GM18508 (cell line): ENCODE data around the gene CELF5.
"Not testable (repeated sequence)": the region's sequence is repeated elsewhere in the genome, so short reads cannot be mapped to it uniquely, and the experiment has no call there.

ENCODE experiments used
- ATAC-seq: cut with Tn5 transposase; IDR thresholded peaks from one replicate; pipeline ENCODE4 v1.9.1; 2021; ENCODE audit warnings: moderate number of reproducible peaks; ENCODE audit not compliant: insufficient read depth, unreplicated experiment

The CELF5 gene

DNA sequence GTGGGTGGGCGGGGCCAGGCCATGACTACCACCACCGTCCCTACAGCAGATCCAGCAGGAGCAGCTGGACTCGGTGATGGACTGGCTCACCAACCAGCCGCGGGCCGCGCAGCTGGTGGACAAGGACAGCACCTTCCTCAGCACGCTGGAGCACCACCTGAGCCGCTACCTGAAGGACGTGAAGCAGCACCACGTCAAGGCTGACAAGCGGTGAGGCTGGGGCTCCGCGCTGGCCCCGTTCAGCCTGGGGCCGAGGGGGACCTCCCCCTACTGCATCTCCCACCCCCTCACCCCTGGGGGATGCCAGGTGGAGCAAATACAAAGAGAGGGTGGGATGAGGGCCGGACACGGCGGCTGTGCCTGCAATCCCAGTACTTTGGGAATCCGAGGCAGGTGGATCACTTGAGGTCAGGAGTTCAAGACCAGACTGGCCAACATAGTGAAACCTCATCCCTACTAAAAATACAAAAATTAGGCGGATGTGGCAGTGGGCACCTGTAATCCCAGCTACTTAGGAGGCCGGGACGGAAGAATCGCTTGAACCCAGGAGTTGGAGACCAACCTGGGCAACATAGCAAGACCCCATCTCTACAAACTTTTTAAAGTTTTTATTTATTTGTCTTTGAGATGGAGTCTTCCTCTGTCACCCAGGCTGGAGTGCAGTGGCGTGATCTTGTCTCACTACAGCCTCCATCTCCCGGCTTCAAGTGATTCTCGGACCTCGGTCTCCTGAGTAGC, 18.1 kb upstream of the CELF5 start:
- no peak for ATAC-seq

DNA sequence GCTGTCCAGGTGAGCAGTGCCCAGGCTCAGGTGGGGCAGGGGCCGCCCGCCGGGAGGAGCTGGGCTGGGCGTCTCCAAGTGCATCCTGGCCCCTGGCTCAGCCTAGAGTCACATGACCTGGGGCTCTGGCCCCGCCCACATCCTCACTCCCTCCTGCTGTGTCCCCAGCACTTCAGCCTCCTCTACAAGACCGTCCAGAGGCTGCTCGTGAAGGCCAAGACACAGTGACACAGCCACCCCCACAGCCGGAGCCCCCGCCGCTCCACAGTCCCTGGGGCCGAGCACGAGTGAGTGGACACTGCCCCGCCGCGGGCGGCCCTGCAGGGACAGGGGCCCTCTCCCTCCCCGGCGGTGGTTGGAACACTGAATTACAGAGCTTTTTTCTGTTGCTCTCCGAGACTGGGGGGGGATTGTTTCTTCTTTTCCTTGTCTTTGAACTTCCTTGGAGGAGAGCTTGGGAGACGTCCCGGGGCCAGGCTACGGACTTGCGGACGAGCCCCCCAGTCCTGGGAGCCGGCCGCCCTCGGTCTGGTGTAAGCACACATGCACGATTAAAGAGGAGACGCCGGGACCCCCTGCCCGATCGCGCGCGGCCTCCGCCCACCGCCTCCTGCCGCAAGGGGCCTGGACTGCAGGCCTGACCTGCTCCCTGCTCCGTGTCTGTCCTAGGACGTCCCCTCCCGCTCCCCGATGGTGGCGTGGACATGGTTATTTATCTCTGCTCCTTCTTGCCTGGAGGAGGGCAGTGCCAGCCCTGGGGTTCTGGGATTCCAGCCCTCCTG, 16.8 kb upstream of the CELF5 start:
- ATAC-seq, result no peak

DNA sequence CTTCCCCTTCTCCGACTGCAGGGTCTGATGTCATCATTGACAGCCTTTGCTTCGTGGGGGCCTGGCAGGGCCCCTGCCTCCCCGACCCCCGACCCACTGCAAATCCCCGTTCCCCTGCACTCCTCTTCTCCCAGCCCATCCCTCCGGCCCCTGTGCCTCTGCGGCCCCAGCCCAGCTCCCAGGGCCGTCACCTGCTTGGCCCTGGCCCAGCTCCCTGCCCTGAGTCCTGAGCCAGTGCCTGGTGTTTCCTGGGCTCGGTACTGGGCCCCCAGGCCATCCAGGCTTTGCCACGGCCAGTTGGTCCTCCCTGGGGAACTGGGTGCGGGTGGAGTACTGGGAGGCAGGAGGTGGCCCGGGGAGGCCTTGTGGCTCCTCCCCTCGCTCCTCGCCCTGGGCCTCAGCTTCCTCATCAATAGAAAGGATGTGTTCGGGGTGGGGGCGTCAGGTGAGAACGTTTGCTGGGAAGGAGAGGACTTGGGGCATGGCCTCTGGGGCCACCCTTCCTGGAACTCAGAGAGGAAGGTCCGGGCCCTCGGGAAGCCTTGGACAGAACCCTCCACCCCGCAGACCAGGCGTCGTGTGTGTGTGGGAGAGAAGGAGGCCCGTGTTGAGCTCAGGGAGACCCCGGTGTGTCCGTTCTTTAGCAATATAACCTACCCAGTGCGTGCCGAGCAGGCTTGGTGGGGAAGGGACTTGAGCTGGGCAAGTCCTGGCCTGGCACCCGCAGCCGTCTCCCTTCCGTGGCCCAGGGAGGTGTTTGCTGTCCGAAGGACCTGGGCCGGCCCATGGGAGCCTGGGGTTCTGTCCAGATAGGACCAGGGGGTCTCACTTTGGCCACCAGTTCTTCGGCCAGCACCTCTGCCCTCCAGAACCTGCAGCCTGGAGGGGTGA, 15.9 kb upstream of the CELF5 start:
- no peak for ATAC-seq

DNA sequence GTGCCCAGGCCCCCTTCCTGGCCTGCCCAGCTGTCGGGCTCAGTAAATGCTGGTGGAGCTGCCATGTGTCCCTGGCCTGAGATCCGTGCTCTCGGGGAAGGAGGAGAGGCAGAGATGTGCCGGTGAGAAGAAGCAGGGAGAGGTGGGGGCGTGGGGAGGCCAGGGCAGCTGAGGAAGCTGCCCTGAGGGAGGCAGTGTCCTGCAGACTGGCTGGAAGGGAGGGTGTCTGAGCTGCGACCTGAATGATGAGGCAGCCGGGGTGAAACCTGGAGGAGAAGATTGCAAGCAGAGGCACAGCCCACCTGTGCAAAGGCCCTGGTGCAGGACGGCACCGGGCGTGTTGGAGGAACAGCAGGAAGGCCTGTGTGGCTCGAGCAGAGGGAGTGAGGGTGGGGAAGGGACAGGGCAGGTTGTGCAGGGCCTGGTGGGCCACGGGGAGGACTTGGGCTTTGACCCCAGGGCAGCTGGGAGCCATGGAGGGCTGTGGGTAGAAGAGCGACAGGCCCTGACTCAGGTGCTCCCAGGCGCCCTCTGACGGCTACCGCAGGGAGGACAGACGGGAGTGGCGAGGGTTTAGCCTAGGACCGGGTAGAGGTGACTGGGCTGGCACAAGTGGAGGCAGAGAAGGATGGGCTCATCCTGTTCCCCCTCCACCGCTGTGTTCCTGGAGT, 14.0 kb upstream of the CELF5 start:
- ATAC-seq, result no peak

DNA sequence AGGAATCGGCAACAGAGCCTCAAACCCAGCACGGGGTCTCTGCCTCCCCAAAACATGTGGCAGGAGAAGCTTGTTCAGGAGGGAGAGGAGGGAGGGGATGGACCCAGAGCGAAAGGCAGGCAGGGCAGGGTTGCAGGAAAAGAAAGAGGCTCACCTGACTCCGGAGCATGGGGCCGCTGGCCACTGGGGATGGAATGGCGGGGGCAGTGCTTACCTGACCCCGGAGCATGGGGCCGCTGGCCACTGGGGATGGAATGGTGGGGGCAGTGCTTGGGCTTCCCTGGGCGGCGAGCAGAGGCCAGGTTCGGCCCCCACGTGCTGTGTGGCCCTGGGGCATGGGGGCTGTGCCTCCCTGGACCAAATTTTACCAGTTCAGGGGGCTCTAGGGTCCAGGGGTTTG, 13.3 kb upstream of the CELF5 start:
- no peak for ATAC-seq

DNA sequence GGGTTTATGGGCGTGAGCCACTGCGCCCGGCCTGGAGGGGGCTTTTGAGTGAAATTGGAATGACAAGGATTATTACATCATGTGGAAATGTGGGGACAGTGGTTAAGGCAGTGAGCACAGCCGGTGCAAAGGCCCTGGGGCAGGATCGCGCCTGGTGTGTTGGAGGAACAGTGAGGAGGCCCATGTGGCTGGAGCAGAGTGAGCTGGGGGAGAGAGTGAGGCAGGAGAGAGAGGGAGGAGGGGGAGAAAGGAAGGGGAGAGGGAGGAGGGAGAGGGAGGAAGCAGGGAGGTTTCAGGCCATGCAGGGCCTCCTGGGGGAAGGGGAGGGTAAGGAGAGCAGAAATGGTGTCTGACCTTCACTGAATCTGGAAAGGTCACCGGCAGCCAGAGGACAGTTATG, 11.3 kb upstream of the CELF5 start:
- ATAC-seq, result no peak

DNA sequence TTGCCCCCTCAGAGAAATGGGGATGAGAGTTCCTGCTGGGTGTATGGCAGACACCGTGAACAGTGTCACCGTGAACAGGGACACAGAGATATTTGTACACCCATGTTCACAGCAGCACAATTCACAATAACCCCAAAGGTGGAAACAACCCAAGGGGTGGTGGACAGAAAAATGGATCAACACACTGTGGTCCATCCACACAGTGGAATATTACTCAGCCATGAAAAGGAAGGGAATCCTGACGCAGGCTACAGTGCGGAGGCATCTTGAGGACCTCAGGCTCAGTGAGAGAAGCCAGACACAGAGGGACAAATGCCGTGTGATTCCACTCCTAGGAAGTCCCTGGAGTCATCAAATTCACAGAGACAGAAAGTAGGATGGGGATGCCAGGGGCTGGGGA, 7.6 kb upstream of the CELF5 start:
- ATAC-seq, result no peak

DNA sequence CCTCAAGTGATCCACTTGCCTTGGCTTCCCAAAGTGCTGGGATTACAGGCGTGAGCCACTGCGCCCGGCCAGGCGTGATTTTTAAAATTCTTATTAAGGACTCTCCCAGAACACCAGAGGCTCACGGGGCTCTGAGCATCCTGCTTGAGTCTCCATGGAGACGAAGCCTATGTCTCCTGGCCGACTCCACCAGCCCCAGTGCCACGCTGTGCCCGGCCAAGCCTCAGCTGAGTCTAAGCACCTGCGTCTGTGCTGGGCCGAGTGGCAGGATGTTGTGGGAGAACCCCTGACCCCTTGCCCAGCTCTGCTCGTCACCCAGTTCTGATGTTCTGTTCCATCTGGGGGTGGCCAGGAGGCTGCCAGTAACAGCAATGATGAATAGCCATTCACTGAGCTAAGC, 3.9 kb upstream of the CELF5 start:
- no peak for ATAC-seq

DNA sequence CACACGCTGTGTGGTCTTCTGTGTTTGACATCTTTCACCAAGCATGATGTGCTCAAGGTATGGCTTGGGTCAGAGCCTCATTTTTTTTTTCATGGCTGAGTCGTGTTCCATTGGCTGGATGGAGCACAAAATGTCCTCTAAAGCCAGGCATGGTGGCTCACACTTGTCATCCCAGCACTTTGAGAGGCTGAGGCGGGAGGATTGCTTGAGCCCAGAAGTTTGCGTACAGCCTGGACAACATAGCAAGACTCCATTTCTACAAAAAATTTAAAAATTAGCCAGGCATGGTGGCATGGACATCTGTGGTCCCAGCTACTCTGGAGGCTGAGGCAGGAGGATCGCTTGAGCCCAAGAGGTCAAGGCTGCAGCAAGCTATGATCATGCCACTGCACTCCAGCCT, 2.9 kb upstream of the CELF5 start:
- ATAC-seq, result not testable (repeated sequence)

DNA sequence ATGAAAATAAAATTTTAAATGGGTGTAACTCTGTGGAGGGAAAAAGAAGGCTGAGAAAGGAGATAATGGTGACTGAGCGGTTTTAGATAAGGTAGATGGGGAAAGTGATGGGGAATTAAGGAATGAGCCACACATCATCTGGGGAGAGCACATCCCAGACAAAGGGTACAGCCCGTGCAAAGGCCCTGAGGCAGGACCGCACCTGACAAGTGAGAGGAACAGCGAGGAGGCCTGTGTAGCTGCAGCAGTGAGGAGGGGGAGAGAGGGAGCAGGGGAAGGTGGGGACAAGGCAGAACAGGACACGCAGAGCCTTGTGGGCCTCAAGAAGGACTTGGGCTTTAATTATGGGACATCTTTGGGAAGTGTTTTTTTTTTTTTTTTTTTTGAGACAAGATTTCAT, 1.8 kb upstream of the CELF5 start:
- no peak for ATAC-seq

DNA sequence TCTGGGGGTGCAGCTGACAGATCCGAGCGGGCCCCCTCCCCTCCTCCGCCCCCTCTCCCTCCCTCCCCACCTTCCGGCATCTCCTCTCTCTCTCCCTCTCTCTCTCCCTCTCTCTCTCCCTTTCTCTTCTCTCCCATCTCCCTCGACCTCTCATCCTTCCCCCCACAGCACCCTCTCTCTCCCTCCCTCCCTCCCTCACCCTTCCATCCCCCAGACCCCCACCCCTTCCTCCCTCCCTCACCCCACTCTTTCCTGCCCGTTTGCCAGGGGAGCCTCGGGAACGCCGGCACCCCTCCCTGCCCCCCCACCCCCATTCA, 666 bp downstream of the CELF5 start:
- ATAC-seq, result no peak

DNA sequence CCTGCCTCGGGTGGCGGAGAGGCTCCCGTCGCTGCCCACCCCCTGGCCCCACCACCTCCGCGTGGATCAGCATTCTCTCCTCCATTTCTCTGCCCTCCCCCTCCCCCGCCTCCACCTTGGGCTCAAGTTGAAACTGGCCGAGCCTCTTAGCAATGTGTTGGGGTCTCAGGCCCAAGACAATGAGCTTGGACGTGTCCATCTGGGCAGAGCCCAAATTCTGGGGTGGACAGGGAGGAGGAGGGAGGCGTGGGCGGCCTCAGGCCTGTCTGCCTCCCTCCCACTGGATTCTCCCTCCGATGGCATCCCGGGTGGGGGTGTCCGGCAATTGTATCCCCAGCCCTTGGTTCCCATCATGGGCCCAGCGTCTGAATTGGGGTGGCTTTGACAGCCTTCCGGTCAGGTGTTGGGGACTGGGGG, 1.2 kb downstream of the CELF5 start:
- ATAC-seq, result no peak

DNA sequence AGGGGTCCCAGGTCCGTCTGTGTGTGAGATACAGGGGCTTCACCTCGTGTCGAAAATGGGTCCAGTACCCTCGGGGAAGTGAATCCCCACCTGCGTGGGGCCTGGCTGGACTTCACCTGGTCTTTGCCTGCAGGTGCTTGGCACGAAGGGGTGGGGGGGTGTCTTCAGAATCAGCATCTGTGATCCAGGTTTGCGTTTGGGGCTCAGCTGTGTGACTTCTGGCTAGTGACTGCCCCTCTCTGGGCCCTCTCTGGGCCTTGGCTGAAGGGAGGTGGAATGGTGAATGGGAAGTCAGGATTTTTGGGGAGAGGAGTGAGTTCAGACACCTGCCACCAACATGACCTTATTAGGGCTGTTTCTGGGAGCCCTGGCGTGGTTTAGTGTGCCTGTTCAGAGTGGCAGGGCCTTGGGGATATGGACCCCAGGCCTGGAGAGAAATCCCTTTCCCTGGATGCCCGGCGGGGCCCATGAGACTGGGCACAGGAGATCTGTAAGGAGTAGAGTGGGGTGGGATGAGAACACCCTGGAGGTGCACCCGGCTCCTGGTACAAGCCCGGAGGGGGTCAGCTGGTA, 2.7 kb downstream of the CELF5 start:
- ATAC-seq, result no peak

DNA sequence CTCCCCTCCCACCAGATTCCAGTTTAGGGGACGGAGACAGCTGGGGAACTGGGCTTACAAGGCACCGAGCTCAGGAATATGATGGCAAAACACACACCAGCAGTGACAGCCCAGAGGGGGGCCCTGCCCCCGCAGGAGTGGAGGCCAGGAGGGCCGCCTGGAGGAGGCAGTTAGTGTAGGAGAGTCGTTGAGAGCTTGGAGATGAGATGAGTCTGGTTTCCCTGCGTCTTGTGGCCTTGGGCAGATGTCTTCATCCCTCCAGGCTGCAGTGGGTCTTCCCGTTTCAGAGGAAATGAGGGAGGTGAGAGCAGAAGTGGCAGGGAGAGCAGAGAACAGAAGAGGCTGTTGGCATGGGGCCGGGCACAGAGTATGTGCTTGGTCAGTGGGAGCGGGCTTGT, 4.9 kb downstream of the CELF5 start:
- no peak for ATAC-seq

DNA sequence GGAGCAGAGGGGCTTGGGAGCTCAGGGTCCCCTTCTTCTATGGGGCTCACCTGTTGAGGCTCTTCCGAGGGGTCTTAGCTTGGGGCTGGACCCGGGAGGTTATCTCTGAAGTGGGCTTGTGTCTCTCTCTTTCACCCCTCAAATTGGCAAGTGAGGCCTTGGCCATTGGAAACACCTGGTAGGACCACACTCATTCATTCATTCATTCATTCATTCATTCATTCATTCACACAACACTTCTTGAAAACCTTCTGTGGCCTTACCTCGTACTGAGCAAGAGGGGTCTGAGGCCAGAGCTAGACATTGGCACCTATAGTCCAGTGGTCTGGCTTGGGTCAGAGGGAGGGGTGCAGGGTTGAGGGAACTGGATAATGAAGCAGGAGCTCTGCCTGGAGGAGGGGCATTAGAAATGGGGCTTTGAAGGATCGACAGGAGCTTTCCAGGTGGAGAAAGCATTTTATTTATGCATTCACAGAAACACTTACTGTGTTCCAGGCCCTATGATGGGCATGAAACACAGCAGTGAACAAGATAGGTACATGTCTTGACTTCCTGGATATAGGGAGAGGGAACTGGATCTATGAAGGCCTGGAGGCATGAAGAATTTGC, 5.5 kb downstream of the CELF5 start:
- ATAC-seq, result no peak

DNA sequence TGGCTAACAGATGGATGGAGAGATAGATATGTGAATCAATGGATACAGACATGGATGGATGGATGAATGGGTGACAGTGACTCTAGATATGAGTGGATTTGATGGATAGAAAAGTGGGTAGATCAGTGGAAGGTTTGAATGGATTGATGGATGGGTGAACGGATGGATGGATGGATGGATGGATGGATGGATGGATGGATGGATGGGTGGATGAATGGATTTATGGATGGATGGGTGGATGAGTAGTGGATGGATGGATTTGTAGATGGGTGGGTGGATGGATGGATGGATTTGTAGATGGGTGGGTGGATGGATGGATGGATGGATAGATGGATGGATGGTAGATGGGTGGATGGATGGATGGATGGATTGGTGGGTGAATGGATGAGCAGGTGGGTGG, 6.8 kb downstream of the CELF5 start:
- no peak for ATAC-seq

DNA sequence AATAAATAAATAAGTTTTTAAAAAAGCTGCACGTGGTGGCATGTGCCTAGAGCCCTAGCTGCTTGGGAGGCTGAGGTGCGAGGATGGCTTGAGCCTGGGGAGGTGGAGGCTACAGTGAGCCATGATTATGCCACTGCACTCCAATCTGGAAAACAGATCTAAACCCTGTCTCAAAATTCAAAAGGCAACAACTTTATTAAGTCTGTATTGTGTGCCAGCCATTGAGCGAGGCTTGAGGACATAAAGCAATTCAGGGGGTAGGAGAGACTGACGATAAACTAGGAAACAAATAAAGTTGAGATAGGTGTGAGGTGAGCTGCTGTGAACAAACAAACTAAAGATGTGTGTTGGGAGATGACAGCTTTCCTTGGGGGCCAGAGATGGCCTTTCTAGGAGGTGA, 8.7 kb downstream of the CELF5 start:
- ATAC-seq, result no peak

DNA sequence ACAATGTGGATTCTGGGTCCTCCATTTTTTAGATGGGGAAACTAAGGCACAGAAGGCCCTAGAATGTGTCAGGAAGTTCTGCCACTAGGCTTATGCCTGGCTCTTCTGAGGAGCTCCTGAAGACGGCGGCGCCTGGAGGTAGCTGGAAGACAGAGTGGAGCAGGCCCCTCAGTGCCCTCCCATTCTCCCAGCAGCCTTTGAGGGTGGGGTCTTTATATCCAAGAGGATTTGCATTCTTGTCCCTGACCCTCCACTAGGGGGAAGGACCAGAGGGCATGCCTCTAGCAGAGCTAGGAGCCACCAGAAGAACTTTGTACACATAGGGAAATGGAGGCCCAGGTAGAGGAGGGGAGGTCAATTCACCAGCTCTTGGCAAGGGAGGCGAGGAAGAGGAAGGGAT, 9.4 kb downstream of the CELF5 start:
- ATAC-seq, result no peak

DNA sequence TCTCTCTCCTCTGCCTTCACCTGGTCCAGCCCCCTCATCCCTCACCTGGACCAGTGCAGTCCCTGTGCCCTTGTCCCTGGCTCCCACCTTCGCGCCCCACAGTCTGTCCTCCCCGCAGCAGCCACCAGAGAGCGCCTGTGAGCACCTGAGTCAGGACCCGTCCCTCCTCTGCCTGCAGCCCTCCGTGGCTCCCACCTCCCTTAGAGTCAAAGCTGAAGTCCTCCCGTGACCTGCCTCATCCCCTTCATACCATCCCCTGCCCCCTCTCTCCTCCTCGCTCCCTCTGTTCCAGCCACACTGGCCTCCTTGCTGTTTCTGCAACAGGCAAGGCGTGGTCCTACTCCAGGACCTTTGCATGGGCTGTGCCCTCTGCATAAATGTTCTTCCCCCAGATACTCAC, 10.3 kb downstream of the CELF5 start:
- ATAC-seq, result no peak

DNA sequence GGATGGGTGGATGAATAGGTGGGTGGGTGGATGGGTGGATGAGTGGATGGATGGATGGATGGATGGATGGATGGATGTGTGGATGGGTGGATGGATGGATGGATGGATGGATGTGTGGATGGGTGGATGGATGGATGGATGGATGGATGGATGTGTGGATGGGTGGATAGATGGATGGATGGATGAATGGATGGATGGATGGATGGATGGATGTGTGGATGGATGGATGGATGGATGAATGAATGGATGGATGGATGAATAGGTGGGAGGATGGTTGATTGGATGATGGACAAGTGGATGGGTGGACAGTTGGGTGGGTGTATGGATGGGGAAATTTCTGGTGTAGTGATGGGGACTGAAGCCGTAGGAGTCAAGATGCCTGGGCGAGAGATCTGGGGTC, 11.1 kb downstream of the CELF5 start:
- not testable (repeated sequence) for ATAC-seq
